GM21528 (cell line): ENCODE results near the gene ATPAF1.

Source experiments
- ATAC-seq: cut with Tn5 transposase; IDR thresholded peaks from one replicate; pipeline ENCODE4 v1.9.1; 2021; ENCODE audit warnings: mild to moderate bottlenecking, moderate library complexity; ENCODE audit not compliant: unreplicated experiment, low FRiP score

ATPAF1 gene

DNA sequence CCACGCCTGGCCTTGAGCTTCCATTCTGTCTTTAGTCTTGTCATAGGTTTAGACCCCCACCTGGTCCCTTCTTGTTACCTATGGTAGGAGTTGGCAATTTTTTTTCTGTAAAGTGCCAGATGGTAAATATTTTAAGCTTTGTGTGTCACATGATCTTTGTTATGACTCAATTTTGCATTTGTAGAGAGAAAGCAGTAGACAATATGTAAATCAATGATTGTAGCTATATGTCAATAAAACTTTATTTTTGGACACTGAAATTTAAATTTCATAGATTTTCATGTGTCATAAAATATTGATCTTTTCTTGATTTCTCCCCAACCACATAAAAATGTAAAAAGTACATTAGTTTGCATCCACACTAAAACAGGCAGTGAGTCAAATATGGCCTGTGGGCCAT, 72.1 kb downstream of the ATPAF1 start:
- no peak for ATAC-seq

- no peak for ATAC-seq
These were observed 73.0 kb downstream of the ATPAF1 start for GRCh38 chr1:46595127-46595526.

GRCh38 chr1:46594063-46594462, 74.1 kb downstream of the ATPAF1 start:
- no peak for ATAC-seq

- ATAC-seq: no peak
These were observed 75.3 kb downstream of the ATPAF1 start for GRCh38 chr1:46592823-46593222.

- no peak for ATAC-seq
These were observed 78.6 kb downstream of the ATPAF1 start for GRCh38 chr1:46589529-46589928.

GRCh38 chr1:46587069-46587468, 81.1 kb downstream of the ATPAF1 start:
- ATAC-seq: no peak

- ATAC-seq: no peak
These were observed 82.7 kb downstream of the ATPAF1 start for GRCh38 chr1:46585312-46585938.

GRCh38 chr1:46583494-46583893, 84.7 kb downstream of the ATPAF1 start:
- no peak for ATAC-seq

DNA sequence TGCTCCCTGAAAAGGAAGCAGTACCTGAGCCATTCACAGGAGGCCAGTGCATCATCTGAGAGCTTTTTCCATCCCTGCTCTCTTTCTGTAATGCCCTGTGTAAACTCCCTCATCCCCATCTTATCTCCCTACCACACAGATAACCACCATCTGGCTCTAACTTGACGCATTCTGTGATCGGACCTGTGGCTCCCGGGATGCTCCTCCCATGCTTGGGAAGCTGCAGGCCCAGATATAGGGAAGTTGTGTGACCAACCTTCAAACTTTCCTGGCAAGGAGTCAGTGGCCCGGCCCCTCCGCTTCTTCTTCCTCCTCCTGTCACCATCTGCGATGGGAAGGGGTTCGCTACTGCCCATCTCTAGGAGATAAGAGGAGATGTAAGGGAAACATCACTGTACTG, 85.2 kb downstream of the ATPAF1 start:
- no peak for ATAC-seq
